Measurements from ENCODE around the gene NMRK1. TPM values are rescaled to one million over a fixed set of nuclear protein-coding genes. Genes with fewer than 3 reads are reported as not detected.

NMRK1 gene
- total RNA-seq, 1 experiment from 2014 or later, result 1.1 TPM

DNA sequence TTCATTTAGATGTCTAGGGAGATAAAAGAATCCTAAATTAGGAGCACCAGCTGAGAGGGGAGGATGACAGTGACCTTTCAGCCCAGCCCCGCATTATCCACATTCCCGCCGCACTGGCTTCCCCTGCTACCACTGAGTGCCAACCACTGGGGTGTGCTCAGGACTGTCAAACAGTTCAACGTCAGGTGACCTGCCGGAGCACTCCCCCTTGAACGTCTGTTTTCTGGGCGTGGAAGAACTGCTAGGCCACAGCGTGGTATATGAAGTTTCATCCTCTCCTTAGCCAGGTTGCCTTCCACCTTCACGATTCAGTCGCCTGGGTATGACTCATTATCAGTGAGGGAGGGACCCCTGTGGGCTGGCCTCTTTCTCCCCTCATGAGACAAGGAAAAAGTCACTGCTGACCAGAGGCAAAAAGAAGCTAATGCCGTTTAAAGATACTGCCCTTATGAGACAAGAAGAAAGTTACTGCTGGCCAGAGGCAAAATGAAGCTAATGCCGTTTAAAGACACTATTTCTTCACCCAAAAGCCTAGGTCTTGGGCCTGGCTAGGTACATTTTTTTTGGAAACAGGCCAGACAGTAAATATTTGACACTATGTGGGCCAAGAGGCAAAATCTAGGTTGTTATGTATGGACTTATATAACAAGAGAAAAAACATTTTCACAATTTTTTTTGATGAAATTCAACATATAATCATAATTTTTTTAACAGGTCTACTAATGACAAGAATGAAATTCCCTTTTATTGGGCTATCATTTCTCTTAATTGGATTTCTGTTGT is 4.6 kb downstream of the NMRK1 start:
- no peaks in the 10 kb centered on the region for H3K4me1 Mint-ChIP-seq (ENCODE audit: low read depth, unreplicated experiment)
- POLR2A ChIA-PET, result no interaction called here
- BruUV-seq (replicated peaks), result no TSS peak
- H3K27me3 Mint-ChIP-seq (ENCODE audit: insufficient read depth, unreplicated experiment), result no peaks in the 10 kb centered on the region
- CTCF ChIA-PET, result no interaction called here
- Histone ChIP-seq H3K4me1 (no peaks in the 10 kb centered on the region), H3K4me3 (ENCODE audit: low read depth, low read length) (no peak overlapping the region), H3K9me3 (no peaks in the 10 kb centered on the region), H3K36me3 (ENCODE audit: control insufficient read depth, insufficient read depth, low read length) (no peaks in the 10 kb centered on the region), H3K27me3 (replicated peaks; ENCODE audit: control insufficient read depth, insufficient read depth, low read length) (no peaks in the 10 kb centered on the region)
- DNase-seq, result no peak
- intact Hi-C loops (cut with micrococcal nuclease; ENCODE audit: unreplicated experiment), result no loop called here
- no peak overlapping the region for H3K4me3 Mint-ChIP-seq (ENCODE audit: unreplicated experiment)
- TF ChIP-seq, protein P1, sequence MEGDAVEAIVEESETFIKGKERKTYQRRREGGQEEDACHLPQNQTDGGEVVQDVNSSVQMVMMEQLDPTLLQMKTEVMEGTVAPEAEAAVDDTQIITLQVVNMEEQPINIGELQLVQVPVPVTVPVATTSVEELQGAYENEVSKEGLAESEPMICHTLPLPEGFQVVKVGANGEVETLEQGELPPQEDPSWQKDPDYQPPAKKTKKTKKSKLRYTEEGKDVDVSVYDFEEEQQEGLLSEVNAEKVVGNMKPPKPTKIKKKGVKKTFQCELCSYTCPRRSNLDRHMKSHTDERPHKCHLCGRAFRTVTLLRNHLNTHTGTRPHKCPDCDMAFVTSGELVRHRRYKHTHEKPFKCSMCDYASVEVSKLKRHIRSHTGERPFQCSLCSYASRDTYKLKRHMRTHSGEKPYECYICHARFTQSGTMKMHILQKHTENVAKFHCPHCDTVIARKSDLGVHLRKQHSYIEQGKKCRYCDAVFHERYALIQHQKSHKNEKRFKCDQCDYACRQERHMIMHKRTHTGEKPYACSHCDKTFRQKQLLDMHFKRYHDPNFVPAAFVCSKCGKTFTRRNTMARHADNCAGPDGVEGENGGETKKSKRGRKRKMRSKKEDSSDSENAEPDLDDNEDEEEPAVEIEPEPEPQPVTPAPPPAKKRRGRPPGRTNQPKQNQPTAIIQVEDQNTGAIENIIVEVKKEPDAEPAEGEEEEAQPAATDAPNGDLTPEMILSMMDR (IDR thresholded peaks at IDR 0.05; ENCODE audit: insufficient read depth in 1 of 2, low read depth in 1 of 2, low read length in 1 of 2, severe bottlenecking in 1 of 2, unreplicated experiment in 1 of 2), result no peak
- no peak overlapping the region for H3K27ac Mint-ChIP-seq (ENCODE audit: unreplicated experiment)
- peaks cover 6% of the 10 kb centered on the region for H3K36me3 Mint-ChIP-seq (ENCODE audit: insufficient read depth, unreplicated experiment)
- H3K9me3 Mint-ChIP-seq (ENCODE audit: unreplicated experiment), result no peaks in the 10 kb centered on the region

DNA sequence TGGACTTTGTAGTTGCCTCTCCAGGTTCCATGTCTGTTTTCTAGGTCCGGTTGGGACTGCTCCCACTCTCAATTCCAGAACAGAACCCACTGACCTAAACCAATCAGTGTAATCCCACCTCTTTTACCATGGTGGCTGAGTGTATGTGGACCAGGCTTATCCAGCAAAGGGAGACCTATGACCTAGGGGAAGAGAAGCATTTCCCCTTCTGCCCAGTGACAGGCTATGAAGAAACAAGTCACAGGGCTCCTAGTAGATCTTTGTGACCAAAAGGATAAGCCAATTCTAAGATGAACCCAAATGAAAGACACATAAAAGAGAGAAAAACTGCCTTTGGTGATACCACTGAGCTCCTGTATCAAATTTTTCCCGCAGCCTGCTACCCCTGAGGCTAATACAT is 6.3 kb downstream of the NMRK1 start:
- CTCF ChIA-PET, result no interaction called here

DNA sequence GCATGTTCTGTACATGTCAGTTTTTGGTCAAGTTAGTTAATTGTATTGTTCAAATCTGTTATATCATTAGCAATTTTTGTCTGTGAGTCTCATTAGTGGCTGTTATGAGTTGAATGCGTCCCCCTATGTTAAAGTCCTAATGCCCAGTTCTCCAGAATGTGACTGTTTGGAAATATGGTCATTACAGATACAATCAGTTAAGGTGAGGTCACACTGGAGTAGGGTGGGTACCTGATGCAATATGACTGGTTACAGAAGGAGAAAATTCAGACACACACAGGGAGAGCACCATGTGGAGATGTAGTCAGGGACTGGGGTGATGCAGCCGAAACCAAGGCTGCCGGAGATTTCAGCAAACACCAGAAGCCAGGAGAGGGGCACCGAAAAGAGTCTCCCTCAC is 15.1 kb downstream of the NMRK1 start:
- H3K36me3 ChIP-seq (ENCODE audit: control insufficient read depth, insufficient read depth, low read length), result no peaks in the 10 kb centered on the region
- TF ChIP-seq, protein P1 (IDR thresholded peaks at IDR 0.05; ENCODE audit: insufficient read depth in 1 of 2, low read depth in 1 of 2, low read length in 1 of 2, severe bottlenecking in 1 of 2, unreplicated experiment in 1 of 2), result no peak
- Mint-ChIP-seq H3K4me3 (ENCODE audit: unreplicated experiment) (no peak overlapping the region), H3K4me1 (ENCODE audit: low read depth, unreplicated experiment) (no peaks in the 10 kb centered on the region), H3K36me3 (ENCODE audit: insufficient read depth, unreplicated experiment) (no peaks in the 10 kb centered on the region), H3K9me3 (ENCODE audit: unreplicated experiment) (no peaks in the 10 kb centered on the region), H3K27me3 (ENCODE audit: insufficient read depth, unreplicated experiment) (no peaks in the 10 kb centered on the region), H3K27ac (ENCODE audit: unreplicated experiment) (no peak overlapping the region)
- CTCF ChIA-PET, result no interaction called here
- no peaks in the 10 kb centered on the region for H3K4me1 ChIP-seq
- POLR2A ChIA-PET, result no interaction called here
- no peaks in the 10 kb centered on the region for H3K9me3 ChIP-seq
- intact Hi-C loops (cut with micrococcal nuclease; ENCODE audit: unreplicated experiment), result no loop called here
- DNase-seq, result no peak
- BruUV-seq (replicated peaks), result no TSS peak
- H3K4me3 ChIP-seq (ENCODE audit: low read depth, low read length), result no peak overlapping the region
- H3K27me3 ChIP-seq (replicated peaks; ENCODE audit: control insufficient read depth, insufficient read depth, low read length), result no peaks in the 10 kb centered on the region

More for the DNA sequence above, 6.3 kb downstream of the NMRK1 start:
- Mint-ChIP-seq H3K27me3 (ENCODE audit: insufficient read depth, unreplicated experiment) (no peaks in the 10 kb centered on the region), H3K4me3 (ENCODE audit: unreplicated experiment) (no peak overlapping the region), H3K9me3 (ENCODE audit: unreplicated experiment) (no peaks in the 10 kb centered on the region), H3K36me3 (ENCODE audit: insufficient read depth, unreplicated experiment) (peaks cover 6% of the 10 kb centered on the region), H3K4me1 (ENCODE audit: low read depth, unreplicated experiment) (no peaks in the 10 kb centered on the region), H3K27ac (ENCODE audit: unreplicated experiment) (no peak overlapping the region)
- Histone ChIP-seq H3K36me3 (ENCODE audit: control insufficient read depth, insufficient read depth, low read length) (no peaks in the 10 kb centered on the region), H3K27me3 (replicated peaks; ENCODE audit: control insufficient read depth, insufficient read depth, low read length) (no peaks in the 10 kb centered on the region), H3K9me3 (no peaks in the 10 kb centered on the region), H3K4me1 (no peaks in the 10 kb centered on the region), H3K4me3 (ENCODE audit: low read depth, low read length) (no peak overlapping the region)
- TF ChIP-seq, protein P1 (IDR thresholded peaks at IDR 0.05; ENCODE audit: insufficient read depth in 1 of 2, low read depth in 1 of 2, low read length in 1 of 2, severe bottlenecking in 1 of 2, unreplicated experiment in 1 of 2), result no peak
- no peak for DNase-seq
- BruUV-seq (replicated peaks), result no TSS peak
- intact Hi-C loops (cut with micrococcal nuclease; ENCODE audit: unreplicated experiment), result no loop called here
- POLR2A ChIA-PET, result no interaction called here
